Activated CD4-positive, alpha-beta T cell treated with anti-CD3 and anti-CD28 coated beads for 36 hours (primary cell): ENCODE measurements around the gene NYAP2. TPM values are rescaled to one million over a fixed set of nuclear protein-coding genes. Genes with fewer than 3 reads are reported as not detected.
A peak's percentile ranks its signal among the peaks of the same experiment; 100 is the strongest.

Source experiments
- ATAC-seq: fragments of 200-7000 bp; cut with Tn5 transposase; one replicate; pipeline ENCODE4 v1.10.0; 2021; ENCODE audit warnings: mild to moderate bottlenecking, moderate library complexity
- CTCF ChIA-PET: fragments of 350-600 bp; sonication (Branson Sonifier 250); formaldehyde crosslinking; loops from one replicate; lab custom pipeline; 2021; ENCODE audit warnings: antibody characterized with exemption; lab: Charles Lee
- POLR2A ChIA-PET: fragments of 350-600 bp; sonication (Branson Sonifier 250); formaldehyde crosslinking; loops from one replicate; lab custom pipeline; 2021; ENCODE audit warnings: antibody characterized with exemption, inconsistent platforms; lab: Charles Lee
- DNase-seq: peaks from one replicate; pipeline ENCODE4 v3.0.0-alpha.2; 2020
- H3K27ac Mint-ChIP-seq: one replicate; pipeline ENCODE4 v1.8.0; 2021; ENCODE audit warnings: mixed read lengths
- H3K27me3 Mint-ChIP-seq: one replicate; pipeline ENCODE4 v1.8.0; 2021; ENCODE audit warnings: mixed read lengths
- H3K36me3 Mint-ChIP-seq: one replicate; pipeline ENCODE4 v1.8.0; 2021; ENCODE audit warnings: low read depth, mixed read lengths
- H3K4me1 Mint-ChIP-seq: one replicate; pipeline ENCODE4 v1.8.0; 2021; ENCODE audit warnings: mixed read lengths
- H3K4me3 Mint-ChIP-seq: one replicate; pipeline ENCODE4 v1.8.0; 2021; ENCODE audit warnings: mild to moderate bottlenecking, moderate library complexity, mixed read lengths
- H3K9me3 Mint-ChIP-seq: one replicate; pipeline ENCODE4 v1.8.0; 2021; ENCODE audit warnings: low read depth, mixed read lengths
- intact Hi-C, 2 experiments: fragments of 100-400 bp; cut with DNase I in 1 of 2; cut with micrococcal nuclease in 1 of 2; formaldehyde crosslinking; loops; one replicate each; pipeline versions ENCODE4 v1.14.2 to v1.15.1; 2022 to 2024; cut with DNase I, micrococcal nuclease
- total RNA-seq, 2 experiments: library from RNA; stranded (reverse); gene quantifications; one replicate each; pipeline ENCODE4 v1.2.3, GENCODE V29; 2021

Gene NYAP2
- not detected for total RNA-seq

GRCh38 chr2:225399504-225399903, at the start of gene NYAP2:
NYAP2 (plus strand) TSS chr2:225399710; CDS start chr2:225408881, 9,171 bp downstream.
- H3K36me3 Mint-ChIP-seq = no peaks in the 10 kb centered on the region
- no peaks in the 10 kb centered on the region for H3K9me3 Mint-ChIP-seq
- peaks cover 18% of the 10 kb centered on the region for H3K27me3 Mint-ChIP-seq
- no peak for ATAC-seq
- no peak within 1 kb of the TSS for H3K4me3 Mint-ChIP-seq
- DNase-seq = no peak
- CTCF ChIA-PET = no interaction called here
- intact Hi-C loops = no loop called here
- H3K27ac Mint-ChIP-seq = no peak within 1 kb of the TSS
- no peaks in the 10 kb centered on the region for H3K4me1 Mint-ChIP-seq
- POLR2A ChIA-PET = no interaction called here

DNA sequence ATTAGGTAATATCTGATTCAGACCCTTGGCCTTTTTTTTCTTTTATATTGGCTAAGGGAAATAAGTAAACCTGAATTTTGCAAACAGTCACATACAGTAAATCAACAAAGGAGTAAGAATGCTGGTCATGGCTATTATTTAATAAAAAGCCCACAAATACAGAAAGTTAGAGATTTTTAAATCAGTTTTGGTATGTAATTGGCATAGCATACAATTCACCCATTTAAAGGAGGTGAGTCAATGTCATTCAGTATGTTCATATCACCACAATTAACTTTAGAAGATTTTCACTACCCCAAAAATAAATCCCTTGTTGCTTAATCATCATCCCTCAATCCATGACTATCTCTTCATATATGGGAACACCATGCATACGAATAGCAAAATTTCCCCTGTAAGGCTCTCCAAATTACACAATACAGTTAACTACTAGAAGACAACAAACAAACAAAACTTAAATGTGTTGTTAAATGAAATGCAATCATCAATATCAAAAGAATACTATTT, 45.9 kb upstream of the NYAP2 start:
- ATAC-seq (no peak), DNase-seq (no peak)
- H3K9me3 Mint-ChIP-seq = no peaks in the 10 kb centered on the region
- CTCF ChIA-PET = no interaction called here
- peaks cover 2% of the 10 kb centered on the region for H3K4me1 Mint-ChIP-seq
- H3K36me3 Mint-ChIP-seq = no peaks in the 10 kb centered on the region
- POLR2A ChIA-PET = no interaction called here
- H3K27ac Mint-ChIP-seq = no peak overlapping the region
- no peak overlapping the region for H3K4me3 Mint-ChIP-seq
- intact Hi-C loops = no loop called here
- peaks cover 15% of the 10 kb centered on the region for H3K27me3 Mint-ChIP-seq

DNA sequence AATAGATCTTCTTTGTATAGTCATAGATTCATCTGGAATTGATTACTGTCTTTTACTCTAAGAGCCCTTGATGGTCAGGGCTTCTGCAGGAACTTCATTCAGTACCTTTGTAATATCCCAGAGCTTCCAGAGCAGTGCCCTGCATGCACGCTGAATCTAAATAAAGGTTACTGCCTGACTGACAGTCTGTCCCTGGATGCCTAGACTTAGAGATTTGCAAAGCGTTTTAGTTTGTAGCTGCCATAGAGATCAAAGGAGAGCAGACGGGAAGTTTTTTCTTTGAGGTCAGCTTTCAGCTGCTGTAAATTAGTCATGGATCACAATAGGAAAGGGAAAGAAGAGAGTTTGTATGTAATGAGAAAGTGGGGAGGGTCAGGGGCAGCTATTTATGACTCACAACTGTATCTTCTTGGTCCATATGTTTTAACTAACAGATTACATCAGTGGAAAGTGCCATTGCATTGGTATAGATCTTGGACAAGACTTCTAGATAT, 45.2 kb upstream of the NYAP2 start:
- no peaks in the 10 kb centered on the region for H3K36me3 Mint-ChIP-seq

GRCh38 chr2:225355788-225356187, 43.7 kb upstream of the NYAP2 start:
- H3K36me3 Mint-ChIP-seq = no peaks in the 10 kb centered on the region
- POLR2A ChIA-PET = no interaction called here
- ATAC-seq = no peak
- no peak overlapping the region for H3K4me3 Mint-ChIP-seq
- H3K4me1 Mint-ChIP-seq = peaks cover 2% of the 10 kb centered on the region
- intact Hi-C loops = no loop called here
- H3K9me3 Mint-ChIP-seq = no peaks in the 10 kb centered on the region
- no peak overlapping the region for H3K27ac Mint-ChIP-seq
- H3K27me3 Mint-ChIP-seq = peaks cover 15% of the 10 kb centered on the region
- no peak for DNase-seq
- CTCF ChIA-PET = no interaction called here

More for the DNA sequence above, 45.2 kb upstream of the NYAP2 start:
- DNase-seq (no peak), ATAC-seq (peak; percentile 30)
- POLR2A ChIA-PET = no interaction called here
- peaks cover 2% of the 10 kb centered on the region for H3K4me1 Mint-ChIP-seq
- H3K27ac Mint-ChIP-seq = no peak overlapping the region
- intact Hi-C loops = no loop called here
- H3K9me3 Mint-ChIP-seq = no peaks in the 10 kb centered on the region
- CTCF ChIA-PET = no interaction called here
- no peak overlapping the region for H3K4me3 Mint-ChIP-seq
- peaks cover 15% of the 10 kb centered on the region for H3K27me3 Mint-ChIP-seq

GRCh38 chr2:225366731-225367130, 32.8 kb upstream of the NYAP2 start:
- Mint-ChIP-seq H3K36me3 (no peaks in the 10 kb centered on the region), H3K4me3 (no peak overlapping the region), H3K27ac (no peak overlapping the region), H3K27me3 (peaks cover 8% of the 10 kb centered on the region), H3K9me3 (no peaks in the 10 kb centered on the region), H3K4me1 (no peaks in the 10 kb centered on the region)
- ChIA-PET POLR2A (no interaction called here), CTCF (no interaction called here)
- ATAC-seq = no peak
- DNase-seq = no peak
- intact Hi-C loops = no loop called here

DNA sequence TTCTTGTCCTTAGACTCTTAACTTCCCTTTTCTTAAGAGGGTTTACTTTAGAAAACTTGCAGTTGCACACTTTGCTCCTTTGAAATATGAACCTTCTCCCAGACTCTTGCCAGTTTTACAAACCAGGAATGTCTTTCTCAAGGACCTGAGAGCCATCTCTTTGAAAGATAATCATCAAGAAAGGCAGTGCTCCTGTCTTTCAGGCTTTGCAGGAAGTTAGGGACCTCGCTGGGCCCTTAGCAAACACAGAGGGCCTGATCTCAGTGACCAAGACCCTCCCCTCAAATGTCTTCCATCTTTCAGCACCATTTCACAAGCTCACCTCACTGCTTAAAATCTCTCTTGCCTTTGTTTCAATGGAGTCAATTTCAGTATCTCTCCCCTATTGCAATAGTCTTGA, 32.0 kb upstream of the NYAP2 start:
- ATAC-seq (no peak), DNase-seq (no peak)
- Mint-ChIP-seq H3K36me3 (no peaks in the 10 kb centered on the region), H3K4me1 (no peaks in the 10 kb centered on the region), H3K27ac (no peak overlapping the region), H3K27me3 (peaks cover 9% of the 10 kb centered on the region), H3K4me3 (no peak overlapping the region), H3K9me3 (no peaks in the 10 kb centered on the region)
- ChIA-PET CTCF (interaction anchor here (0.7 kb wide), 1 partner anchor 9 kb away, joined by 3 read pairs; no protein-coding TSS in a partner anchor), POLR2A (no interaction called here)
- intact Hi-C loops = no loop called here

DNA sequence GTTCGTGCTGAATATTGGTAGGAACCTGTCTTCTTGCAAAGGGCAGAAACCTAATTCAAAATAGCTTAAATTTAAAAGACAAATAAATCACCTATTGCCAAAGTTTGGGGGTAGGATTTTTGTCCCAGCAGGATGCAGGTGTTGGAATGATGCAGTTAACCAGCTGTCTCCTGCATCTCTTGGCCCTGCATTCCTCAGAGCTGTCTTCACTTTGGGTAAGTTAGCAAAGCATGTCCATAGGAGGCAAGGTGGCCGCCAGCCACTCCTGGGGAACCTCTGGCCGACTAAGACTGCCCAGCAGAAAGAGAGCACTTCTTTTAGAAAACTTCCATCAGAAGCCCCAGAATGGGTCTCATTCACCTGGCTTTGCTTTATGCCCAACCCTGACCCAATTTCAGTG, 20.5 kb upstream of the NYAP2 start:
- Mint-ChIP-seq H3K4me3 (no peak overlapping the region), H3K27me3 (peaks cover 12% of the 10 kb centered on the region), H3K9me3 (no peaks in the 10 kb centered on the region), H3K36me3 (no peaks in the 10 kb centered on the region), H3K4me1 (no peaks in the 10 kb centered on the region), H3K27ac (no peak overlapping the region)
- intact Hi-C loops = no loop called here
- no peak for DNase-seq
- POLR2A ChIA-PET = no interaction called here
- CTCF ChIA-PET = no interaction called here
- no peak for ATAC-seq

DNA sequence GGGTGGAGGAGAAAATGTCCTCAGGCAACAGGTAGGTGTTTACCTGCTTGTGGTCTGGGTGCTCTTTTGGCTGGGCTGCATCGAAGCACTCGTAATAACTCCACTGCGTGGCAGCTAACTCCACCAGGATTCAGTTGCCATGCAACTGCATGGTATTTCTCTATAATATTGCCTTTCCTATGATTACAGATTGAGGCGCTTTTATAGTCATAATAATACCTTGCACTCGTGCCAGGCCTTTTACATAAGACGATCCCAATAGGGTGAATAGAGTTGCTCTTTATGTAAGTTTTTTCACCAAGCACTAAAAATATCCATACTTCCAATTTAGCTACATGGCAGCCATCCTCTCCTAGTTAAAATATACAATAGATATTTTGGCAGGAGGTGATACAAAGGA, 19.7 kb upstream of the NYAP2 start:
- ChIA-PET POLR2A (no interaction called here), CTCF (no interaction called here)
- intact Hi-C loops = no loop called here

DNA sequence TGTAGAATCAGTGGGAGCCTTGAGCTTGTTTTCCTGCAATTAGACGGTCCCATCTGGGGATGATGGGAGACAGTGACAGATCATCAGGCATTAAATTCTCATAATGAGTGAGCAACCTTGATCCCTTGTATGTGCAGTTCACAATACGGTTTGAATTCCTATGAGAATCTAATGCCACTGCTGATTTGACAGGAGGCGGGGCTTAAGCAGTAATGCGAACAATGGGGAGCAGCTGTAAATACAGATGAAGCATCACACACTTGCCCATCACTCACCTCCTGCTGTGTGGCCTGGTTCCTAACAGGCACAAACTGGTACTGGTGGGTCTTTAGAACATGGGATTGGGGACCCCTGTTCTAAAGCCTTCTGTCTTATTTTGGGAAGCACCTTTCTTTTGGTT, 17.9 kb upstream of the NYAP2 start:
- no peaks in the 10 kb centered on the region for H3K4me1 Mint-ChIP-seq
- intact Hi-C loops = no loop called here
- H3K27ac Mint-ChIP-seq = no peak overlapping the region
- H3K9me3 Mint-ChIP-seq = no peaks in the 10 kb centered on the region
- DNase-seq = no peak
- no peak for ATAC-seq
- ChIA-PET POLR2A (no interaction called here), CTCF (interaction anchor here (1.0 kb wide), 1 partner anchor 52 kb away, joined by 3 read pairs; no protein-coding TSS in a partner anchor)
- no peaks in the 10 kb centered on the region for H3K36me3 Mint-ChIP-seq
- H3K4me3 Mint-ChIP-seq = no peak overlapping the region
- peaks cover 13% of the 10 kb centered on the region for H3K27me3 Mint-ChIP-seq

More for the DNA sequence above, 19.7 kb upstream of the NYAP2 start:
- H3K4me3 Mint-ChIP-seq = no peak overlapping the region
- DNase-seq (no peak), ATAC-seq (no peak)
- H3K9me3 Mint-ChIP-seq = no peaks in the 10 kb centered on the region
- H3K27me3 Mint-ChIP-seq = peaks cover 16% of the 10 kb centered on the region
- H3K27ac Mint-ChIP-seq = no peak overlapping the region
- H3K4me1 Mint-ChIP-seq = no peaks in the 10 kb centered on the region
- H3K36me3 Mint-ChIP-seq = no peaks in the 10 kb centered on the region

GRCh38 chr2:225398372-225398771, 1.1 kb upstream of the NYAP2 start:
- H3K27ac Mint-ChIP-seq = no peak overlapping the region
- no peaks in the 10 kb centered on the region for H3K36me3 Mint-ChIP-seq
- ChIA-PET POLR2A (no interaction called here), CTCF (no interaction called here)
- no peak overlapping the region for H3K4me3 Mint-ChIP-seq
- no peaks in the 10 kb centered on the region for H3K4me1 Mint-ChIP-seq
- no peaks in the 10 kb centered on the region for H3K9me3 Mint-ChIP-seq
- ATAC-seq = no peak
- DNase-seq = no peak
- peaks cover 18% of the 10 kb centered on the region for H3K27me3 Mint-ChIP-seq
- intact Hi-C loops = no loop called here

GRCh38 chr2:225400060-225400511, 576 bp downstream of the NYAP2 start:
- intact Hi-C loops = no loop called here
- H3K4me3 Mint-ChIP-seq = no peak overlapping the region
- ATAC-seq (no peak), DNase-seq (peak; percentile 28)
- H3K4me1 Mint-ChIP-seq = no peaks in the 10 kb centered on the region
- CTCF ChIA-PET = no interaction called here
- peaks cover 19% of the 10 kb centered on the region for H3K27me3 Mint-ChIP-seq
- H3K36me3 Mint-ChIP-seq = no peaks in the 10 kb centered on the region
- POLR2A ChIA-PET = no interaction called here
- H3K27ac Mint-ChIP-seq = no peak overlapping the region
- H3K9me3 Mint-ChIP-seq = no peaks in the 10 kb centered on the region

DNA sequence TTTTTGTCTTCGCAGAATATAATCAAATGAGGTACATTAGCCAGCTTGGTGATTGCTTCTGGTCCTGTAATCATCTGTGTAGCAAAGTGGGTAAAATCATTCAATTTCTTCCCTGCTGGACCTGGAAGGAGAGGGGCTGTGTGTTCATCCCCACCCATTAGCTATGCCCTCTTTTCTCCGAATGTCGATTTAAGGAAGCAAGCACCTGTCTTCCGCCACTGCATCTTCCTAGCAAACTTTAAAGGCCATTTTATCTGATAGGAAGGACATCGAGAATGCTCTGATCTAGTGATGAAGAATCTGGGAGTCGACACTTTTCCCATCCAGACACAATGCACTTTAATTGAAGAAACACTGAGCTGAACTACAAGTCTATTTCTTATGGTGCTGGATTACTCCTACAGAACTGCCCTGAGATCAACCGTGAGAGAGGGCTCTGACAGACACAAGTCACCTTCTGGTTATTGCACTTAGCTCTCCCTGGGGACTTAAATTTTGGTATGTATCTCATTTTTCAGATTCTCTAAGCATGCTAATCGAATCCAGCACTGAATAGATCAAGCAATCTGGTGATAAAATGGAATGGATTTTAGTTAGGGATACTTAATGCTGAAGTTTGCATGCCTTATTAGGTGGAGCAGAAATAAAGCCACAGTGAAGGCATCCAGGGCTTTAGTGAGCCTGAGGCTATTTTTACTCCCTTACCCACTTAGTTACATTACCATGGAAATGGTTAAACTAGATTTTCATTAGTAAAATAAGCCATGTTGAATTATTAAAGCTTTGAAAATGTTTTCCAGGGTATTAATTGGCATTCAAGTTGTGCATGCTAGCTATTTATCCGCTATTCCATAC, 1.3 kb downstream of the NYAP2 start:
- ATAC-seq = no peak
- DNase-seq = no peak
- H3K27ac Mint-ChIP-seq = no peak overlapping the region
- POLR2A ChIA-PET = no interaction called here
- CTCF ChIA-PET = no interaction called here
- H3K4me3 Mint-ChIP-seq = no peak overlapping the region
- peaks cover 22% of the 10 kb centered on the region for H3K27me3 Mint-ChIP-seq
- no peaks in the 10 kb centered on the region for H3K36me3 Mint-ChIP-seq
- no peaks in the 10 kb centered on the region for H3K9me3 Mint-ChIP-seq
- intact Hi-C loops = no loop called here
- H3K4me1 Mint-ChIP-seq = no peaks in the 10 kb centered on the region
